ENCODE results near the gene LHFPL2. TPM values are rescaled to one million over a fixed set of nuclear protein-coding genes. Genes with fewer than 3 reads are reported as not detected.
"Not testable (repeated sequence)": the region's sequence is repeated elsewhere in the genome, so short reads cannot be mapped to it uniquely, and the experiment has no call there.

LHFPL2 gene, protein sequence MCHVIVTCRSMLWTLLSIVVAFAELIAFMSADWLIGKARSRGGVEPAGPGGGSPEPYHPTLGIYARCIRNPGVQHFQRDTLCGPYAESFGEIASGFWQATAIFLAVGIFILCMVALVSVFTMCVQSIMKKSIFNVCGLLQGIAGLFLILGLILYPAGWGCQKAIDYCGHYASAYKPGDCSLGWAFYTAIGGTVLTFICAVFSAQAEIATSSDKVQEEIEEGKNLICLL
- 10 to 100 TPM; 46.5 to 59.1 TPM for total RNA-seq
- long read RNA-seq, full-length matches to known transcripts, result 6 of 37 reads
- long read RNA-seq, partial matches to known transcripts, result 10 of 37 reads
- long read RNA-seq, other reads (novel, unspliced or antisense), result 21 of 37 reads

DNA sequence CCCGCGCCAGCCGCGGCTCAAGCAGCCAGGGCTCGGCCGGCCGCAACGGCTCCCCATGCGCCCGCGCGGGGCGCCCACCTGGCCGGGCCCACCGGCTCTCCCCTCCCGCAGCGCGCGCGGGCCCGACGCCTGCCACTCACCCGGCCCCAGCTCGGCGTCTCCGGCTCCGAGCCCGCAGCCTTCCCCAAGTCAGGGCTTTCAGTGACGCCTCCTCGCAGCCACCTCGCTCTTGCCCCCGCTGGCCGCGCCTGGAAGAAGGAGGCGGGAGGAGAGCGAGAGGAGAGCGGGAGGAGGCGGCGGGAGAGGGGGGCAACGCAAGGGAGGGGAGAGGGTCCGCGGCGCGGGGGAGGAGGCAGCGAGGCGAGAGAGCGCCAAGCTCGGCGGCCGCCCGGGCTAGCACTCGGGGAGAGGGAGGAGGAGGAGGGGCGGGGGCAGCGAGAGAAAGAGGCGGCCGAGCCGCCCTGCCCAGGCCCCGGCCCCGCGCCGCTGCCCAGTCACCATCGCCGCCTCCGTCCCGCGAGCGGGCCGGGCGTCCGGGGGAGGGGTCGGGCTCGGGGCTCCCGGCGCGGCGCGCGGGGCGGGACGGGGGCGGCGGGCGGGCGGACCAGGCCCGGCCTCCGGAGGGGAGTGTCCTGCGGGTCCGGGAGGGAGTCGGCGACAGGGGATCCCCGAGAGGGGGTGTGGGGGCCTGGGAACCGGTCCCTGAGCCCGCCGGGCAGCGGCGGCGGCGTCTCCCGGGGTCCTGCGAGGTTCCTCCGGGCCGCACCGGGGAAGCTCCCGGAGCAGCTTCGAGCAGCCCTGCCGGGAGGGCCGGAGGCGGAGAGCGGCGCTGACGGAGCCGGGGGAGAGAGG lies at the start of gene LHFPL2:
LHFPL2 (minus strand) TSS at position 414 of the 852 bp plus-strand sequence. CDS start 138,559 bp downstream, outside the sequence.
- DNase-seq (peak; percentile 67 to 80), ATAC-seq (peak; percentile 77)
- intact Hi-C loops (cut with DNase I, micrococcal nuclease), result no loop called here

DNA sequence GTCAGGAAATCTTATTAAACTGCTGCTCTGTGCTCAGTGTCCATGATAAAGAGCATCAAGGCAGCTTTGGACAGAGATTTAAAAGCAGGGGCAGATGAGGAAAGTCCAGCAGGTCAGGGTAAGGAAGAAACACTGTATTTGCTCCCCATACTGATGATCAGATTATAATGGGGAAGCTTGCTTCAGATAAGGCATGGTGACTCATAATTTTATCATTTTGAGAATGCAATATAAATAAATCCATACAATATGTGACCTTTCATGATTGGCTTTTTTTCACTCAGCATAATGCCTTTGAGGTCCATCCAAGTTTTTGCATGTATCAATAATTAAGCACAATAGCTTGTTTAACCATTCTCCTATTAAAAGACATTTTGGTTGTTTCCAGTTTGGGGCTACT lies 48.1 kb upstream of the LHFPL2 start:
- intact Hi-C loops (cut with DNase I, micrococcal nuclease), result no loop called here
- ATAC-seq (no peak), DNase-seq (no peak)

DNA sequence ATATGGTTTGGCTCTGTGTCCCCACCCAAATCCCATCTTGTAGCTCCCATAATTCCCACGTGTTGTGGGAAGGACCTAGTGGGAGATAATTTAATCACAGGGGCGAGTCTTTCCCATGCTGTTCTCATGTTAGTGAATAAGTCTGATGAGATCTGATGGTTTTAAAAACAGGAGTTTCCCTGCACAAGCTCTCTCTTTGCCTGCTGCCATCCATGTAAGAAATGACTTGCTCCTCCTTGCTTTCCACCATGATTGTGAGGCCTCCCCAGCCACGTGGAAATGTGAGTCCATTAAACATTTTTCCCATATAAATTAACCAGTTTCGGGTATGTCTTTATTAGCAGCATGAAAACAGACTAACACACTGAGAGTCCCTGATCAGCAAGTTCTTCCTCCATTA lies 47.5 kb upstream of the LHFPL2 start:
- DNase-seq; intact Hi-C loops (cut with DNase I, micrococcal nuclease); ATAC-seq: not testable (repeated sequence)

DNA sequence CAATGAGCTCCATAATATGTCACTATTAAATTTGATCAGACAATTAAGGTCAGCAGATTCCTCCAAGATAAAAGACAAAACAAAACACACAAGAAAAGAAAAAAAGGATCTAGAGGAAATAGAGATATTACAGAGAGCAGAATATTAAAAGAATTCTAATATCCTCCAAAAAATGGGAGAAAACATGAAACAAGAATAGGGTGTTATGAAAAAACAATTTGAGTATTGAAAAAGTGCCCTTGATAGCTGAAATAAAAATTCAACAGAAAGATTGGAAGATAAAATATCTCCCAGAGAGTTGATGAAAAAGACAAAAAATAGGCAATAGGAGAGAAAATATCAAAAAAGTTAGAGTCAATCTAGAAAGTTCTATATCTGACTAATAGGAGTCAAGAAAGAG lies 44.8 kb upstream of the LHFPL2 start:
- DNase-seq (no peak), ATAC-seq (no peak)
- intact Hi-C loops (cut with DNase I, micrococcal nuclease), result no loop called here

DNA sequence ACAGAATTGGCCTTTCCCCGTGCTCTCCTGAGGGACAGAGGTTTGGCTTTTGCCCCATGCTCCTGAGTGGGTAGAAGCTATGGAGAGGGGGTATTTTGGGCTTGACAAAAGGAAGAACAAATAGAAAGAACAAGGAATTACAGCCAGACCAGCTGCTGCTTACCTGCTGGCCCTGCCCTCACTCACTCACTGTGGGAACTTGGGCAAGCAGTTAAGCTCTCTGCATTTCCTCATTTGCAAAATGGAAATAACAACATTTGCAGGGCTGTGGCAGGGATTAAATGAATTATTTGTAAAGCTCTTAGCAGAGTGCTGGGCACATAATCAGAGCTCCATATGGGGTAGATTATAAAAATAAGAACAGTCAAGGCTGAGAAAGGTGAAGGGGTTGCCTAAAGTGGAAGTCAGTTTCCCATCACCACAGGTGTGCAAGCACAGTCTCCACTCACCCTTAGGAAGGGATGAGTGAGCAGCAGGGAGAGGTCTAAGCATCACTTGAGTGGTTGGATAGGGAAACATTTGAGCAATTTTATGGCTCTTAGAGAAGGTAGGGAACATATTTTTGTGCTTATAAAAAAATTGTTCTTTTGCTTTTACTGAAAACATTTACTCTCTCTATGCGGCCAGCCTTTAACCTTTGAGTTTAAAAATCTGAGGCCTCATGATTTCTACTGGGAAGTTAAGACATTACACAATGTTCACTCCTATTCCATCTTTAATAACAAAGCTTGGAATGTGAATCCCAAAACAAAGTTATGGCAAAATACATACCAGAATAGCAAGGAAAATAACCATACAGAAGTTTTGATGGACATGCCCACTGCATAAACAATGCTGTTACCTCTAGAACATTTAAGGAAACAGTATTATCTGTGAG lies 42.8 kb upstream of the LHFPL2 start:
- peak in 1 of 2 donors; percentile 28 for DNase-seq
- peak; percentile 93 for ATAC-seq
- intact Hi-C loops (cut with DNase I, micrococcal nuclease), result no loop called here

DNA sequence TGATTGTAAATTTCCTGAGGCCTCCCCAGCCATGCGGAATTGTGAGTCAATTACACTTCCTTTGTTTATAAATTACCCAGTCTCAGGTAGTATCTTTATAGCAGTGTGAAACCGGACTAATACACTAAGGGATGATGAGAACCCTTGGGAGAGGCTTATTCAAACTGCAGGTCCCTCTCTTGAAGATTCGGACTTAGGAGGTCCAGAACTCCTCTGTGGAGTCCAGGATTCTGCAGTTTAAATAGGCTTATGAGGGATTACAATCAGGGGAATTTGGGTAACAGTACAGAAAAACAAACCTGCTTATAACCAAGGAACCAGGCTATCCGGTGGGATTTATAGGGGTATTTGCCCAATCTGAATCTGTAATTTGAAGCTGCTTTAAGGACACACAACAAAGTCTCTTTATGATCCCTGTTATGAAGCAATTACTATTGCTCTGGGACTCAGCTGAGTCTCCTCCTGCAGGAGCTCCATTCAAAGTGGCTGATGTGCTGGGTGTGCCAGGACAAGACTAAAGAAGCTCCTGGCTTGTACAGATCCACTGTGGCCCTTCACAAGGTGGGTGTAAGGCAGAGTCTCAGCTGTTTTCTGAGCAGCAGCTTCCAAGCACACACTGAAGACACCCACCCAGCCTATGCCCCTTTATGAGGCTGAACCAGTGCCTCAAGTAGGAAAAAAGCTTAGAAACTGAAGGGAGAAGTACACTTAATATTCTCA lies 41.8 kb upstream of the LHFPL2 start:
- DNase-seq, result no peak
- intact Hi-C loops (cut with DNase I, micrococcal nuclease), result no loop called here
- peak; percentile 92 for ATAC-seq

DNA sequence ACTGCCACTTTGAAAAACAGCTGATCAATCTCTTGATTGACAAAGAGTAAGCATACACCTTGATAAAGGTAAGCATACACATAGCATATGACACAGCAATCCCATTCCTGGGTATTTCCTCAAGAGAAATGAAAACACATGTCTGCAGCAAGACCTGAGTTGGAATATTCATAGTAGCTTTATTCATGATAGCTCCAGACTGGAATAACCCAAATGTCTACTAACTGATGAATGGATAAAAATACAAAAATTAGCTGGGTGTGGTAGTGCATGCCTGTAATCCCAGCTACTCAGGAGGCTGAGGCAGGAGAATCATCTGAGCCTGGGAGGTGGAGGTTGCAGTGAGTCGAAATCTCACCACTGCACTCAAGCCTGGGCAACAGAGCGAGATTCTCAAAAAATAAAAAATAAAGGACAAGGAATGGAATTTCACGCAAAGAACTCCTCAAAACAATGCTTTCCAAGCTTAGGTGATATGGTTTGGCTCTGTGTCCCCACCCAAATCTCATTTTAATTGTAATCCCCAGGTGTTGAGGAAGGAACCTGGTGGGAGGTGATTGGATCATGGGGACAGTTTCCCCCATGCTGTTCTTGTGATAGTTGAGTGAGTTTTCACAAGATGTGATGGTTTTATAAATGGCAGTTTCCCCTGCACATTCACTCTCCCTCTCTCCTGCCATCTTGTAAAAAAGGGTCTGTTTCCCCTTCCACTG lies 41.1 kb upstream of the LHFPL2 start:
- ATAC-seq (no peak), DNase-seq (no peak)
- intact Hi-C loops (cut with DNase I, micrococcal nuclease), result no loop called here

DNA sequence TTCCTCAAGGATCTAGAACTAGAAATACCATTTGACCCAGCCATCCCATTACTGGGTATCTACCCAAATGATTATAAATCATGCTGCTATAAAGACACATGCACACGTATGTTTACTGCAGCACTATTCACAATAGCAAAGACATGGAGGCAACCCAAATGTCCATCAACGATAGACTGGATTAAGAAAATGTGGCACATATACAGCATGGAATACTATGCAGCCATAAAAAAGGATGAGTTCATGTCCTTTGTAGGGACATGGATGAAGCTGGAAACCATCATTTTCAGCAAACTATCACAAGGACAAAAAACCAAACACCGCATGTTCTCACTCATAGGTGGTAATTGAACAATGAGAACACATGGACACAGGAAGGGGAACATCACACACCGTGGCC lies 38.9 kb upstream of the LHFPL2 start:
- ATAC-seq; DNase-seq; intact Hi-C loops (cut with DNase I, micrococcal nuclease): not testable (repeated sequence)

DNA sequence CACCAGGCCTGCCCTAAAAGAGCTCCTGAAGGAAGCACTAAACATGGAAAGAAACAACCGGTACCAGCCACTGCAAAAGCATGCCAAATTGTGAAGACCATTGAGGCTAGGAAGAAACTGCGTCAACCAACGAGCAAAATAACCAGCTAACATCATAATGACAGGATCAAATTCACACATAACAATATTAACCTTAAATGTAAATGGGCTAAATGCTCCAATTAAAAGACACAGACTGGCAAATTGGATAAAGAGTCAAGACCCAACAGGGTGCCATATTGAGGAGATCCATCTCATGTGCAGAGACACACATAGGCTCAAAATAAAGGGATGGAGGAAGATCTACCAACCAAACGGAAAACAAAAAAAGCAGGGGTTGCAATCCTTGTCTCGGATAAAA lies 35.3 kb upstream of the LHFPL2 start:
- ATAC-seq; intact Hi-C loops (cut with DNase I, micrococcal nuclease); DNase-seq: not testable (repeated sequence)

DNA sequence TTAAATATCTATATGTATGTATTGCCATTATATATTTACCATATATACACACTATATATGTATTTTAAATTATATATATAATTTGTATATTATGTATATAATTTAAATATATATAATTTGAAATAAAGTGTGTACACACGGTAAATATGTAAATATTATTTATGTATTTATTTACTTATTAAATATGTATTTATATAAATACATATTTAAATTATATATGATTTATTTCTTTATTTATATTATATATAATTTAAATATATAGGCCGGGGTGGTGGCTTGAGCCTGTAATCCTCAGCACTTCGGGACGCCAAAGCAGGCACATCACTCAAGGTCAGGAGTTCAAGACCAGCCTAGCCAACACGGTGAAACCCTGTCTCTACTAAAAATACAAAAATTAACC lies 31.3 kb upstream of the LHFPL2 start:
- no peak for ATAC-seq
- intact Hi-C loops (cut with DNase I, micrococcal nuclease), result no loop called here
- DNase-seq, result no peak

DNA sequence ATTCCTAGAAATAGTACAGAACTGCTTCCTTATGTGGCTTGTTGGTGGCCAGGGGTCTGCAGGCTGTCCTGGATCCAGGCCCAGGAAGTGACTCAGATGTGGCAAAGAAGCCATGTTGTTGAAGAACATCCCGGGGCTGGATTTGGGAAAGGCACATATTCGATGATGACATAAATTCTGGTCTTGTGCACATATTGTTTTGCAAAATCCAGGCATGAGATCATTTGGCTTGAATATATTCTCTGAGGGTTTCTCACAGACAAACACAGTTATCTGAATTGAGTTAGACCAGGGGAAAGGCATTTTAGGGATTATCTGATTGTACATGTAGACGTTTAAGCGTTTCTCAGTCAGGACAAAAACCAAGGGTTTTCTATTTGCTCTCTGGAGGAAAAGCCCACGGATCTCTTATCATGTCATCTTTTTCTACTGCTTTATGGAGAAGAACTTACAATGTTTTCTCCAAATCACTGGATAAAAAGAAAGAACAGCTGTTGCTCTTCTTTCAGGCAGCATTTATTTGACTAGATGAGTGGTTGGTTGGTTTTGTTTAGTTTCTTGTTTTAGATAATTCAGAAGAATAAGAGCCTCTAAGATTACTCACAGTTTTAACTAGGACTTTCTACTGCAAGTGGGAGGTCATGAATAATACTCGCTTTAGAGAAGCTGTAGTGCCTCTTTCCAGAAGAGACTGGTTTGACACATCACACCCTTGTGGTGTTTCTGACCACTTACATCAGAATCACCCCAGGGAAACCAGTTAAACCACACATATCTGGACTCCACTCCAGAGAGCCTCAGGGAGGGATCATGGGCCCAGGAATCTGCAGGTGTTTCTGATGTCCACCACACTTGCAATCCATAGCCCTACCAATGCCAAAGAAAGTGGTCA lies 29.5 kb upstream of the LHFPL2 start:
- ATAC-seq, result no peak
- DNase-seq, result no peak
- intact Hi-C loops (cut with DNase I, micrococcal nuclease), result no loop called here

DNA sequence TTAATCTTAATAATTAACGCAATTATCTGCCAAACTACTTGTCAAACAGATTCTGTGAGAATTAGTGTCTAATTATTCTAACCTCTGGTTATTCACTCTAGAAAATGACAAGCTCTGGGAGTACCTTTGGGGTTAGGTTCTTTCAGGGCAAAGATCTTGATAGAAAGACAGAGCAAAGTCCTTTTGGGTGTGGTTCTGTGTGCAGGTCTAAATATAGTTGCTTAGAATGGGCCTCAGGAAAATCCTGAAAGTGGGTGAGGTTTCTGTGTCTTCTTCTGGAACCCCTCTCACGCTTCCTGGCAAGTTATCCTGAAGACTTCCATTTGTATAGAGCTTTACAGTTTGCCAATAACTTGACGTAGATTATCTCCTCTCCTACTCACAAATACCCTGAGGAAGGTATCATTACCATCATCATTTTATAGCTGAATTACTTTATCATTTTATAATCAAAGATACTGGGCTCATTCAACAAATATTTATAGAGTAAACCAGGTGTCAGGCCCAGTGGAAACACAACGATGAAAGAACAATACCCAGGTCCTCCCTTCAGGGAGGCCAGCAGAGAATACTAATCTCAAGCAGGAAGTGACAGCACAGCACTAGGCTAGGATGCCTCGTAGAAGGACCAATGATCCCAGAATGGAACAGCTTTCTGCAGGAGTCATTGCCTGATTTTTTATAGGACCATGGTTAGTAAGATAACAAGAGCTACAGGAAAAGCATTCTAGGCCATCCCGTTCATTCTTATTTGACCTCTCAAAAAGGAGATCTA lies 27.6 kb upstream of the LHFPL2 start:
- DNase-seq (no peak), ATAC-seq (peak; percentile 88)
- intact Hi-C loops (cut with DNase I, micrococcal nuclease), result no loop called here

DNA sequence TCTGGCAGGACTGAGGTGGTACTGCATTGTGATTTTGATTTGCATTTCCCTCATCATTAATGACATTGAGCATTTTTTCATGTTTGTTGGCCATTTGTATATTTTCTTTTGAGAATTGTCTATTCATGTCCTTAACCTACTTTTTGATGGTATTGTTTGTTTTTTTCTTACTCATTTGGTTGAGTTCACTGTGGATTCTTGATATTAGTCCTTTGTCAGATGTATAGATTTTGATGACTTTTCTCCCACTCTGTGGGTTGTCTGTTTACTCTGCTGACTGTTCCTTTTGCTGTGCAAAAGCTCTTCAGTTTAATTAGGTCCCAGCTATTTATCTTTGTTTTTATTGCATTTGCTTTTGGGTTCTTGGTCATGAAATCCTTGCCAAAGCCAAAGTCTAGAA lies 25.3 kb upstream of the LHFPL2 start:
- intact Hi-C loops (cut with DNase I, micrococcal nuclease); DNase-seq; ATAC-seq: not testable (repeated sequence)

DNA sequence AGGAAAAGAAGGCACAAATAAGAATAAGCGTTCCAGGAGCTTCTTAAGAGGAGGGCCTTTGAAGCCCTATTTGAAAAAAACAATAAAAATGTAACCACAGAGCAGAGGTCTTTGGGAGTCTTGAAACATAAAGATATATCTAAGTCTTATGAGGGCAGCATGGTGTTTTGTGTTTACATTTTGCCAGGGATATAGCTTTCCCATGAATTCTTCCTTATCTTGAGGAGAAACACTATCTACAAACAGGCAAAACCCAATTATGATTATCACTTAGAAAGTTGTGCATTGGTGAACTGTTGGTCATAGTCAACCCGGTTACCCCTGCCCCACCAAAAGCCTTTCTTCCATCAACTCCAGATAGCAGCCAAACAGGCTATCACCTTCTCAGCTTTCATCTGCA lies 23.6 kb upstream of the LHFPL2 start:
- intact Hi-C loops (cut with DNase I, micrococcal nuclease), result no loop called here
- DNase-seq (no peak), ATAC-seq (no peak)

DNA sequence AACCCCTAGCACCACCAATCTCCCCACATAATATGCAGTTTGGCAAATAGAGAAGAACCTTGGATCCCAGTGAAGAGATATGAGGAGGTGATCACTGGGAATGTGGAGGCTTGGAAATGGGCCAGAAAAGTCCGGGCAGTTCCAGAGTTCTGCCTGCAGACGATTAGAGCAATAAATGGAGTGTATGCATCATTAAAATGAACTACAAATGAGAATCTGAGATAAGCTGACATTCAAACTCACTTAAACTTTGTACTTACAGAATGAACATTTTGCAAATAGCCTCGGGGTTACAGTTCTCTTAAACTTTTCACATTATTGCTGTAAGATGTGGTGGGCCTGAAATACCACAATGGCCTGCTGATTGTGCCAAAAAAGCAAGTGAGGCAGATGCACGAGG lies 23.0 kb upstream of the LHFPL2 start:
- ATAC-seq (peak; percentile 62), DNase-seq (peak; percentile 63 to 70)

DNA sequence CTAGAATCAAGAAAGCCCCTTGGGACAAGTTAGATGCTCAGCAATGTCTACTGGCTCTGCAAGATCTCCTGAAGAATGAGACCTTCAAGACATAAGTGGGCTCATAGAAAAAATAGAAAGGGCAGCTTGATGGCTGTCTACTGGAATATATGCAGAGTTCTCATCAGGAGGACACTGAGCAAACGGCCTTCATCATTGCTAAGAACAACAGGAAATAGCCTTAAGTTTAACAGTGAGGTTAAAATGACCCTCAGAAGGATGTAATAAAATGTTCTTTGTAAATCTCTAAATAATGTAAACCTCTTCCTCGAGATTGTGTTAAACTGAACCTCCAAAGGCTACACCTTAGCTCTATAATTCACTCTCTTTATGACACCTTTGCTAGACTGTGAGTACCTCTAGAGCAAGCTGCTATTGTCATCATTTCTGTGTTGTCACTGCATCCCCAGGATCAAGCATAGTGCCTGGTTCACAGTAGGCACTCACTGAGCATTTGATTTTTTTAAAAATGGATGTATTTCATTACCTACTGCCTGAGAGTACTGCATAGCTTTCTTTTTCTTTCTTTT lies 22.2 kb upstream of the LHFPL2 start:
- DNase-seq (no peak), ATAC-seq (peak; percentile 78)
- intact Hi-C loops (cut with DNase I, micrococcal nuclease), result no loop called here

More for the DNA sequence above, 23.0 kb upstream of the LHFPL2 start:
- intact Hi-C loops (cut with DNase I, micrococcal nuclease), result no loop called here
